RWPE2 (cell line): Measurements from ENCODE around the gene STAG1.
"Not testable (repeated sequence)": the region's sequence is repeated elsewhere in the genome, so short reads cannot be mapped to it uniquely, and the experiment has no call there.

Source experiments
- ATAC-seq: fragments of 200-7000 bp; cut with Tn5 transposase; 3 replicates; pipeline ENCODE4 v1.9.1; 2021; ENCODE audit warnings: low read depth
- DNase-seq: peaks from one replicate; pipeline ENCODE4 v3.0.0-alpha.2; 2020; ENCODE audit warnings: low spot score
- H3K27ac ChIP-seq: fragments of 450-650 bp; 2 replicates; pipeline ENCODE4 v1.5.1; 2017; ENCODE audit warnings: mild to moderate bottlenecking; ENCODE audit not compliant: poor library complexity, severe bottlenecking
- H3K27me3 ChIP-seq: fragments of 250-450 bp; sonication (Bioruptor Pico); 2 replicates; pipeline ENCODE4 v1.5.1; 2021; ENCODE audit warnings: mild to moderate bottlenecking, moderate library complexity; ENCODE audit not compliant: insufficient read depth, poor library complexity, severe bottlenecking
- H3K36me3 ChIP-seq: fragments of 250-450 bp; sonication (Bioruptor Pico); 2 replicates; pipeline ENCODE4 v1.5.1; 2020; ENCODE audit warnings: low read depth, mild to moderate bottlenecking, moderate library complexity
- H3K4me1 ChIP-seq: fragments of 250-450 bp; sonication (Bioruptor Pico); 2 replicates; pipeline ENCODE4 v1.5.1; 2021; ENCODE audit warnings: mild to moderate bottlenecking, moderate library complexity; ENCODE audit not compliant: insufficient read depth, poor library complexity, severe bottlenecking
- H3K4me3 ChIP-seq: fragments of 250-450 bp; sonication (Bioruptor Pico); 2 replicates; pipeline ENCODE4 v1.5.1; 2021; ENCODE audit warnings: mild to moderate bottlenecking, moderate library complexity; ENCODE audit not compliant: severe bottlenecking
- H3K9me3 ChIP-seq: fragments of 250-450 bp; sonication (Bioruptor Pico); 2 replicates; pipeline ENCODE4 v1.5.1; 2021; ENCODE audit warnings: mild to moderate bottlenecking, moderate library complexity; ENCODE audit not compliant: severe bottlenecking
- CTCF ChIP-seq: fragments of 450-650 bp; IDR thresholded peaks from one replicate; pipeline ENCODE4 v1.5.1; 2017; ENCODE audit warnings: mild to moderate bottlenecking, moderate library complexity; ENCODE audit not compliant: poor library complexity, severe bottlenecking

STAG1 gene

GRCh38 chr3:136380530-136380929 lies 371.6 kb downstream of the STAG1 start:
- H3K27ac ChIP-seq: no peak overlapping the region
- H3K9me3 ChIP-seq: peaks cover 2% of the 10 kb centered on the region
- no peak overlapping the region for H3K4me3 ChIP-seq
- 0 out of 2 replicates have a peak, but pooled peaks cover 3% of the 10 kb centered on the region for H3K36me3 ChIP-seq
- ATAC-seq (no peak; the same call in 2 of the 3 replicates), DNase-seq (no peak)
- TF ChIP-seq CTCF: no peak
- H3K27me3 ChIP-seq: no peaks in the 10 kb centered on the region
- peaks cover 11% of the 10 kb centered on the region for H3K4me1 ChIP-seq

- Histone ChIP-seq H3K27ac (no peak overlapping the region), H3K36me3 (0 out of 2 replicates have a peak, but pooled peaks cover 3% of the 10 kb centered on the region), H3K4me1 (peaks cover 11% of the 10 kb centered on the region), H3K4me3 (no peak overlapping the region), H3K27me3 (no peaks in the 10 kb centered on the region), H3K9me3 (peaks cover 2% of the 10 kb centered on the region)
- ATAC-seq (no peak), DNase-seq (no peak)
- no peak for TF ChIP-seq CTCF
Observed at GRCh38 chr3:136378011-136378410, 374.2 kb downstream of the STAG1 start.

DNA sequence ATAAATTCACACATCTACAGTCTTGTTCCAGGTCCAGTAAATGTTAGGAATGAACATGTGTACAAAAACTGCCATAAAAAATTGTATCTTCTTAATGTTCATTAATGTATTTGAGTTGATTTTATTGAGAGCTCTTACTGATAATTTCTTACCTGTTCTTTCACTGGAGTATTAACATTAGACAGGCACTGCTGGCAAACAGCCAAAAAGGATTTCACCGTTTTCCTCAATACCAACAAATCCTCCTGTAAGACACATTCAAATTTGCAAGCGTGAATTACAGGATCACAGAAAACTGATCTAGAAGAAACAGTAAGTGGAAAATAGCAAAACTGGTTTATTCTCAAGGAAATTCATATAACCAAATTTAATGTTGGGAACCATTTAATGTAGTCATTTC lies 374.7 kb downstream of the STAG1 start:
- Histone ChIP-seq H3K27ac (no peak overlapping the region), H3K4me3 (no peak overlapping the region), H3K4me1 (peaks cover 11% of the 10 kb centered on the region), H3K9me3 (no peaks in the 10 kb centered on the region), H3K27me3 (no peaks in the 10 kb centered on the region), H3K36me3 (0 out of 2 replicates have a peak, but pooled peaks cover 3% of the 10 kb centered on the region)
- DNase-seq (no peak), ATAC-seq (no peak)
- no peak for TF ChIP-seq CTCF

GRCh38 chr3:136375800-136376199 lies 376.4 kb downstream of the STAG1 start:
- not testable (repeated sequence) for H3K4me1 ChIP-seq, H3K9me3 ChIP-seq, DNase-seq, ATAC-seq, H3K27ac ChIP-seq, H3K27me3 ChIP-seq, H3K4me3 ChIP-seq, H3K36me3 ChIP-seq

GRCh38 chr3:136366289-136366688 lies 385.9 kb downstream of the STAG1 start:
- Histone ChIP-seq H3K9me3 (no peaks in the 10 kb centered on the region), H3K36me3 (peaks cover 21% of the 10 kb centered on the region; the same call in 1 of the 2 replicates), H3K4me3 (no peak overlapping the region), H3K4me1 (no peaks in the 10 kb centered on the region), H3K27me3 (no peaks in the 10 kb centered on the region), H3K27ac (no peak overlapping the region)
- no peak; the same call in 2 of the 3 replicates for ATAC-seq
- TF ChIP-seq CTCF: no peak
- no peak for DNase-seq
